Breast epithelium (tissue), 3 donors: ENCODE measurements around the gene TRMT5.

Experiments
- CTCF ChIP-seq, 3 donors: fragments of 450-650 bp; IDR thresholded peaks; one replicate each; pipeline ENCODE4 v1.5.1; 2016 to 2017; ENCODE audit warnings: antibody characterized with exemption in 3 of 3, mild to moderate bottlenecking in 3 of 3, moderate library complexity in 3 of 3
- POLR2AphosphoS5 ChIP-seq, 3 donors: sonication (generic); formaldehyde crosslinking; IDR thresholded peaks; one replicate each; pipeline ENCODE4 v1.6.1; 2017; ENCODE audit warnings: antibody characterized with exemption in 3 of 3

GRCh38 chr14:60964904-60965303 is 16.0 kb downstream of the TRMT5 start:
- TF ChIP-seq CTCF (IDR thresholded peaks at IDR 0.05) (no peak), POLR2AphosphoS5 (IDR thresholded peaks at IDR 0.05) (no peak)
